ENCODE measurements around the gene MRPL50.
"Not testable (repeated sequence)": the region's sequence is repeated elsewhere in the genome, so short reads cannot be mapped to it uniquely, and the experiment has no call there.

The MRPL50 gene

DNA sequence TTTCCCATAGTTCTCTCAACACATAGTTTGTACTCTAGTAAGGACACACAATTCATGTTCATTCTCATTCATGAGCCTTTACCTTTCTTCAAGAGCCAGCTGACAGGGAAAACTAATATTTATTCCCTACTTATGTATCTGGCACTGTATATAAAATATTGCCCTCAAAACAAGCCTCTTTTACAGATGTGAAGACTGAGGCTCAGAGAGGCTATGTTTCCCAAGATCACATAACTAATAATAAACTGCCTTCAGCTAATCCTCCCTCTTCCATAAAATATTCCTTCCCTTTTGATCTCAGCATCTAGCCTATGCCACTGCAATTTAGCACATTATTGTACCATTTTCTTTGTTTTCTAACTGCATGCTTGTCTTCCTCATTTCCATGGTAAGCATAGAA lies 19.0 kb upstream of the MRPL50 start:
- no peak for DNase-seq

DNA sequence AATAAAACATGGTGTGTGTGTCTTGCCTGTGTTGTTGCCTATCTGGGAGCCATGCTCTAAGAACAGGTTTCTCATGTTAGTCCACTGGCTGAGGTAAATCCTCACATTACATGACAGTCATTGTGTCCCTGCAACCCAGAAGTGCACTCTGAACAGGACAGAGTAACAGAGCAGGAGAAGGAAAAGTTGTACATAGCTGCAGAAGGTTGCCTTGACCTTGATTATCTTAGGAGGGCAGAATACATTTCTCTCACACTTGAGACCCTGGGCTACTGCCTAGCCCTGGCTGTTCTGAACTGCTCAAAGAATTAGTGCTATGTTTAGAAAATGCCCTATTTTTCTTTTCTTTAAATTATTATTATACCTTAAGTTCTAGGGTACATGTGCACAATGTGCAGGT lies 17.2 kb upstream of the MRPL50 start:
- DNase-seq, result no peak

DNA sequence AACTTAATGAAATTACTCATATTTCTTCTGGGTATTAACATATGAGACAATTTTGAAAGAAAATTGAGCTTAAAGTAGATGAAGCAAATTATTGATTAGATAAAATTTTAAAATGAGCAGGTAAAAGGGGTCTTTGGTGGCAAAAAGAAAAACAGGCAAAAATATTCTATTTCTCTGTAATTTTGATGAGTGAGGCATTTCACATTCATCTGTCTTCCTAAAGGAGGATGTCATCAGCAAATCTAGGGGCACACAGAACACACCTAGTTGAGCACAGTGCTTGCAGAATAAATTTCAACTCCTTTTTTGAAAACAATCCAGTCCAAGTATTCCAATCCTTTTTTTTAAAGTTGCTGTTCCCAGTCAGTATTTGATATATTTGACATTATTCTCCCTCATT lies 16.4 kb upstream of the MRPL50 start:
- no peak for DNase-seq

DNA sequence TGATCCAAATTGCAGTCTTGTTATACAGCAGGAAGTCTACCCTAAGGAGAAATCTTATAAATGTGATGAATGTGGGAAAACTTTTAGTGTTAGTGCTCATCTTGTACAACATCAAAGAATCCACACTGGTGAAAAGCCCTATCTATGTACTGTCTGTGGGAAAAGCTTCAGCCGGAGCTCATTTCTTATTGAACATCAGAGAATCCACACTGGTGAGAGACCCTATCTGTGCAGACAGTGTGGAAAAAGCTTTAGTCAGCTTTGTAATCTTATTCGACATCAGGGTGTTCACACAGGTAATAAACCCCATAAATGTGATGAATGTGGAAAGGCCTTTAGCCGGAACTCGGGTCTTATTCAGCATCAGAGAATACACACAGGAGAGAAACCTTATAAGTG lies 10.7 kb upstream of the MRPL50 start:
- DNase-seq, result no peak

DNA sequence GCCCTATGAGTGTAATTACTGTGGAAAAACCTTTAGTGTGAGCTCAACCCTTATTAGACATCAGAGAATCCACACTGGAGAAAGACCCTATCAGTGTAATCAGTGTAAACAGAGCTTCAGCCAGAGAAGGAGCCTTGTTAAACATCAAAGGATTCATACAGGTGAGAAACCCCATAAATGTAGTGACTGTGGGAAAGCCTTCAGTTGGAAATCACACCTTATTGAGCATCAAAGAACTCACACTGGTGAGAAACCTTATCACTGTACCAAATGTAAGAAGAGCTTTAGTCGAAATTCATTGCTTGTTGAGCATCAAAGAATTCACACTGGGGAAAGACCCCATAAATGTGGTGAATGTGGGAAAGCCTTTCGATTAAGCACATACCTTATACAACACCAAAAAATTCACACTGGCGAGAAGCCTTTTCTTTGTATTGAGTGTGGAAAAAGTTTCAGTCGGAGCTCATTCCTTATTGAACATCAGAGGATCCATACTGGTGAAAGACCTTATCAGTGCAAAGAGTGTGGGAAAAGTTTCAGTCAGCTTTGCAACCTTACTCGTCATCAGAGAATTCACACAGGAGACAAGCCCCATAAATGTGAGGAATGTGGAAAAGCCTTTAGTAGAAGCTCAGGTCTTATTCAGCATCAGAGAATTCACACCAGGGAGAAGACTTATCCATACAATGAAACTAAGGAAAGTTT lies 10.1 kb upstream of the MRPL50 start:
- DNase-seq, result no peak

DNA sequence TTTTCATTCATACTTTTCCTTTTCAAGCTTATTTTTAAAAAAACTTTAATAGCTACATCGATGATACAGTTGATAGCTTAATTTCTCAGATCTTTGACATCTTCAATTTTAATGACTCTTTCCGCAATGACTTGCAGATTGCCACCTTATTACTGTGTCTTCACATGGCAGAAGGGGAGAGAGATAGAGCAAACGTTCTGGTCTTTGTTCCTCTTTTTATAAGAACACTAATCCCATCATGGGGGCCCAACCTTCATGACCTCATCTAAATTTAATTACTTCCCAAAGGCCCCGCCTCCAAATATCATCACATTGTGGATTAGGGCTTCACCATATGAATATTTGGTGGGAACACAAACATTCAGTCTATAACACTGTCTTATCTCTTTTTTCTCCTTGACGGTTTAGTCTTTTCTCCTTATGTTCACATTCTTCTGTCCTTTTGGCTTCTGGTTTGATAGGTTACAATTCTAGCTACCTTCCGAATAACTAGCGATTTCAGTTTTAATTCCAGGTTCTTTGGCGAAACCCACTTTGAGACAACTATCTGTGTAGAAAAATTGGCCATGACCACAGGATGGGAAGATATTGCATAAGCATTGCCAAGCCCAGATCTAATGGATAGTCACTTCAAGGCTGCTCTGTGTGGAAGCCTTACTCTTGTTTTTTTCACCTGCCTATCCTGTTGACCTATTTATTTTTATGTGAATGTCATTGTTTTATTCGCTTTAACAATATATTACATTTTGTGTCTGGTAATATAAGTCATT lies 5.3 kb upstream of the MRPL50 start:
- DNase-seq, result no peak

DNA sequence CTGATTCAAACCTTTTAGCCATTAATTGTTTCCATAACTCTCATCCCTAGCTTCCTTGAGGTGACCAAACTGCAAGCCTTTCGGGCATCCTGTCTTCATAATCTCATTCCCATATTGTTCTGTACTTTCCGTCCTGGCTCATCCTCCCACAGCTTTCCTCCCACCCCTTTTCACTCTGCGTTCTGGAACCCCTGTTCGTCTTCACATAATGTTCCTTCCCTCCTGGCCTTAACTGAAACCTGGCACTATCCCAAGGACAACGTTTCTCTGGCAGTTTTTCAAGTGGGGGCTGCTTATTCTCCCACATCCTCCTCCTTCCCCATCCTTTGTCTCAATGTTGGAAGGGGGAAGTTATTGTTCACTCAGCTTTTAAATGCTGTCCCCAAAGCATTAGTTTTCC lies 1.7 kb upstream of the MRPL50 start:
- no peak for DNase-seq

DNA sequence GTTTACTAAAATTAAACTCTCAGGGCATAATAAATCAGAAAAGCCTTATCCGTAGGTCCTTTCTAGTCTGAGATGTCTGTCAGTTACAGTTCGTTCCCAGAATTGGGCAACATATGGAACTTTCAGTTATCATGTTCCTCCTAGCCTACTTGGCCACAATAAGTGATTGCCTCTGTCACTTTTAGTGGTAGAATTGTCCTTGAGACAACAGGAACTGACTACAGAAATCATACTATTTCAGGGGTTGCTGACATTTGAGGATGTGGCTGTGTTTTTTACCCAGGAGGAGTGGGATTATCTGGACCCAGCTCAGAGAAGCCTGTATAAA lies 1.2 kb upstream of the MRPL50 start:
- DNase-seq, result no peak

DNA sequence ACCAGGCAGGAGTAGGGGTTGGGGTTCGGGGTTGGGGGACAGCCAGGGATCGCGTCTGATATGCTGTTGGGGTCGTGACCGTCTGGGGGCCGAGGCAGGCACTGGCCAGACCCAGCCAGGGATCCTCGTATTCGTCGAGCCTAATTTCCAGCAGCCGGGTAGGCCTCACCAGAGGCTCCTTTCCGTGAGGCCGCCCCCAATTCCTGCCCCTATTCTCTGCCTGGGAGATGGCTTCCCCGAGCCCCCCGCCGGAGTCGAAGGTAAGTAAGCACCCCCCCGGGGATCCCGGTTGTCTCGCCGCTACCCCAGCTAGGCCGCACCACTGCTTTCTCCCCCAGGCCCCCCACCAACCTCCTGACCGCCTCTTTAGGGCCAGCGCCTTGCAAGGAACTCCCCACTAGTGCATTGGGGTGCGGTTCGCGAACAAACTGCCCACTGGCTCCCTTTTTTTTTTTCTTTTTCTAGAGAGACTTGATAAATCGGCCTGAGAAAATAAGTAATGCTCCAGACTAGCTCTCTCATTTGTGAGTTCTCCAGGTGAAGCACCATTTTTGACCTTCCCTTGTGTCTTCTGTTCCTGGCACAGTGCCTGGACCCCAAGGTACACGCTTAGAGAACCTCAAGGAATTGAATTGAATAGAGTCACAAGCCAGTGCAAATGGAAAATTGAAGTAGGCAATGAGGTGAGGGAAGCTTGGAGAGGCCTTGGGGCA lies 668 bp upstream of the MRPL50 start:
- no peak for DNase-seq

DNA sequence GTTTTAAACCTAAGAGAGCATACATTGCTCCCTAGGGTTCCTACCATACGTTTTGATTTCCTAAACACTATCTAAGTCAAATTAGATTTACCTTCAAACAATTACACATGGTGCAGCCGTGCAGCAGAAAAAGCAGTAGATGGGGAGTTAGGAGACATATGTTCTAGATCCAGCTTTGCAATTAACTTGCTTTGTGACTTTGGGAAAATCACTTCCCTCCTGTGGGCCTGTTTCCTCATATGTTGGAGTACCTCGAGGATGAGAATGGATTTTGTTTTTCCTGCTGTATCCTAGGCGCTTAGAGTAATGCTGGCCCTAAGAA lies 711 bp downstream of the MRPL50 start:
- DNase-seq, result no peak

DNA sequence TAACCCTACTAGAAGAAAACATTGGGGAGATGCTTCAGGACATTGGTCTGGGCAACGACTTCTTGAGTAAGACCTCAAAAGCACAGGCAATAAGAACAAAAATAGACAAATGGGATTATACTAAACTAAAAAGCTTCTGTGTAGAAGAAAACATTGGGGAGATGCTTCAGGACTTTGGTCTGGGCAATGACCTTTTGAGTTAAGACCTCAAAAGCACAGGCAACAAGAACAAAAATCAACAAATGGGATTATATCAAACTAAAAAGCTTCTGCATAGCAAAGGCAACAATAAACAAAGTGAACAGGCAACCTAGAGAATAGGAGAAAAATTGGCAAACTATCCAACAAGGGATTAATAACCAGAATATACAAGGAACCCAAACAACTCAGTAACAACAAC lies 3.7 kb downstream of the MRPL50 start:
- DNase-seq, result no peak

DNA sequence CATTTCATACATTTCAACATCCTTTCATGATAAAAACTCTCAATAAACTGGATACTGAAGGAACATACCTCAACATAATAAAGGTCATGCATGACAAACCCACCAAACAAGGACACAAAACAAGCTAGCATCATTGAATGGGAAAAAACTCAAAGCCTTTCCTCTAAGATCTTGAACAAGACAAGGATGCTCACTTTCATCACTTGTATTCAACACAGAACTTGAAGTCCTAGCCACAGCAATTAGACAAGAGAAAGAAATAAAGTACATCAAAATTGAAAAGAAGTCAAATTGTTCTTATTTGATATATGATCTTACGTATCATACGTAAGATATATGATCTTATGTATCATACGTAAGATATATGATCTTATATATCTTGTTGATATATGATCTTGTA lies 5.3 kb downstream of the MRPL50 start:
- no peak for DNase-seq

DNA sequence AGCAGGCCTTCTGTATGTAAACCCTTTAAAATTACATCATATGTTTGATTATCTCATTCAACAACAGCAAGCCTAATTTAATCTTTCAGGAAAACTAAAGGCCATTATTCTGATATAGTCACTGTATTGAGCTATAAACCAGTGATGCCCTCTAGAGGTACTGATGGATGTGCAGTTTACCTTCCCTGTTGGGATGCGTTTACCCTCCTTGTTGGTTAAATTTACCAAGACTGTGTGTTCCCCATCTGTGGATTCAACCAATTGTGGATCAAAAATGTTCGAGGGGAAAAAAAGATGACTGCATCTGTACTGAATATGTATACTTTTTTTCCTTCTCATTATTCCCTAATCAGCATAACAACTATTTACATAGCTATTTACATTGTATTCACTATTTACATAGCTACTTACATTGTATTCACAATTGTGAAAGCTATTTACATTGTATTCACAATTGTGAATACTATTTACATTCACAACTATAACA lies 9.9 kb downstream of the MRPL50 start:
- no peak for DNase-seq

DNA sequence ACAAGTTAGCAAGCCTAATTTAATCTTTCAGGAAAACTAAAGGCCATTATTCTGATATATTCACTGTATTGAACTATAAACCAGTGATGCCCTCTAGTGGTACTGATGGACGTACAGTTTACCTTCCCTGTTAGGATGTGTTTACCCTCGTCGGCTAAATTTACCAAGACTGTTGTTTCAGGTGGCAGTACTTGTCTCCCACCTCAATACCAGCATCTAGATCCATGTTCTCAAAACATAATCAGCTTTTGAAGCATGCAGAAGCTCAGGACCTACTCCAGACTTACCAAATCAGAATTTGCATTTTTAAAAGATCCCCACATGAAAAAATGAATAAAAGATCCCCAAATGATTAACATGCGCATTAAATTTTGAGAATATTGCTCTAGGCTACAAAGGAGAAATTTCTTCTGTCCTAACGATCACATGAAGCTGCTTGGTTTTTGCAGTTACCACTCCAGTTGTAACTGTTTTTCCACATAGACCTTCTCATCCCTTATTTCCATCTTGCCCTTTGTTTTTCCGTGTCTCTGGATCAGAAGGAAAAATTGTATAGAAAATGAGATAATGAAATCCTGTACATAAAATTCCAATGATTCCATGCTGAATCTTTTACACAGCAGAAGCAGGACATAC lies 10.4 kb downstream of the MRPL50 start:
- no peak for DNase-seq

DNA sequence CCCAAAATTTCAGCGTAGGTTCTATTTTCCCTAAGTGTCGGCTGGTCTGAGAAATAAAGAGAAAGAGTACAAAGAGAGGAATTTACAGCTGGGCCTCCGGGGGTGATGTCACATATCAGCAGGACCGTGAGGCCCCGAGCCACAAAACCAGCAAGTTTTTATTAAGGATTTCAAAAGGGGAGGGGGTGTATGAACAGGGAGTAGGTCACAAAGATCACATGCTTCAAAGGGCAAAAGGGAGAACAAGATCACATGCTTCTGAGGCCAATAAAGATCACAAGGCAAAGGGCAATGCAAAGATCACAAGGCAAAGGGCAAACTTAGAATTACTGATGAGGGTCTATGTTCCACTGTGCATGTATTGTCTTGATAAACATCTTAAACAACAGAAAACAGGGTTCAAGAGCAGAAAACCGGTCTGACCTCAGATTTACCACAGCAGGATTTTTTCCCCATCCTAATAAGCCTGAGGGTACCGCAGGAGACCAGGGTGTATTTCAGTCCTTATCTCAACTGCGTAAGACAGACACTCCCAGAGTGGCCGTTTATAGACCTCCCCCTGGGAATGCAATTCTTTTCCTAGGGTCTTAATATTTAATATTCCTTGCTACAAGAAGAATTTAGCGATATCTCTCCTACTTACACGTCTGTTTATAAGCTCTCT lies 13.4 kb downstream of the MRPL50 start, which contains the start of gene BAAT:
Gene BAAT (minus strand): TSS at position 134 of the 664 bp plus-strand sequence. CDS start 13,602 bp downstream, outside the sequence.
- not testable (repeated sequence) for DNase-seq

DNA sequence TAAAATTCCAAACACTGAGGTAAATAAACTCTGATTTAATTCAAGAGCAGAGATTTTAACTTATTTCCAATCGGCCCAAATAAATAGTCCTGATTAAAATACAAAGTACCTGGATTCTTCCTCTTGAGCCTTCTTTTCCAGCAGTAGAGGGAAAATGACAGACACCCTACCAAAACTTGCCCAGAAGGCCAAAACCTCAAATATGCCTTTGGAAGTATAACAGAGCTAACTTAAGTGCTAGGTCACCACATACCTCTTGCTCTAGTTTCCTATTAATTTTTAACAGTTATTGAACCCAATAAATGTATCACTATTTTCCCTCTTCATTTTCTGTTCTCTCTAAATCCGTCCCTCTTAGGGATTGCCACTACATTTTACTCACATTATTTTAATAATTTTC lies 15.1 kb downstream of the MRPL50 start:
- DNase-seq, result no peak

DNA sequence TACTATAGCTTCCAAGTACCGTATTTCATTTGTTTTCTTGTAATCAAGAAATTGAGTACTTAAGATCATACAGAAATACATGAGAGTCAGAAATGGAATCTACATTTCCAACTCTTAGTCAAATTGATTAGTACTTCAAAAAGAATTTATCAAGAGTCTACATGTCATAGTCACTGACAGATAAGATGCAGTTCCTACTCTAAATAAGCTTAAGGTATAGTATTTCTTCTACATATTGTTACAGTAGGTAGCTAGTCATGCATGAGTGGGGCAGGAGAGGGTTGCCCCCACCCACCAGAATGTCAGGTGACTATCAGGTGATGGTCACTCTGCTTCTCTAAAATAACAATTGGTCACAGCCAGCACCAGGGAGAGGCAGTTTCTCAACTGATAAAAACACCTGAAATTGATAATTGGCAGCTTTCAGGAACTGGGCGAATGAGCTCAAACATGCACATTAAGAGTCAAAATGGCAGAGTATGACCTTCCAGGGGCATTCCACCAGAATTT lies 16.5 kb downstream of the MRPL50 start:
- DNase-seq, result no peak

DNA sequence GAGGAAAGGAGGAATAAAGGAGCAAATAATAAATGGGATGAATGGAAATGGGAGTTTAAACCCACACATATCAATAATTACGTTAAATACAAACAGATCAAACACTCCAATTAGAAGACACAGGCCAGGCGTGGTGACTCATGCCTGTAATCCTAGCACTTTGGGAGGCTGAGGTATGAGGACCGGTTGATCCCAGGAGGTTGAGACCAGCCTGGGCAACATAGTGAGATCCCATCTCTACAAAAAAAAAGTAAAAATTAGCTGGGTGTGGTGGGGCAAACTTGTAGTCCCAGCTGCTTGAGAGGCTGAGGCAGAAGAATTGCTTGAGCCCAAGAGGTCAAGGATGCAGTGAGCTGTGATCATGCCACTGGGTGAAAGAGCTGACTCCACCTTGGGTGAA lies 17.3 kb downstream of the MRPL50 start:
- no peak for DNase-seq

DNA sequence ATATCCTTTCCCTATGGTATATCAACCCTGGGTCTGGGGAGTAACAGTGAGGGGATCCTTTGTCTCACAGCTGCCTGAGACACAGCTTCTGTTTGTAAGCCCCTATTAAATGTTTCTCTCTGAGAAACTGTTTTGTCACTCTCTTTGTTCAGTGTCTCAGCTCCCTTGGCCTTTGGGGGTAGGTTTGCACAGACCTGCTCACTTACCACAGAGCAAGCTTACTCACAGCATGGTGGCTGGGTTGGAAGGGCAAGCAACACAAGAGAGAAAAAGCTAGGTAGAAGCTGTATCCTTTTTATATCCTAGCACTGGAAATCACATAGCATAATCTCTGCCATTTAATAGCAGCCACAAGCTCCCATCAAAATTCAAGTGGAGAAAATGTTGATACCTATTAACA lies 18.1 kb downstream of the MRPL50 start:
- no peak for DNase-seq

DNA sequence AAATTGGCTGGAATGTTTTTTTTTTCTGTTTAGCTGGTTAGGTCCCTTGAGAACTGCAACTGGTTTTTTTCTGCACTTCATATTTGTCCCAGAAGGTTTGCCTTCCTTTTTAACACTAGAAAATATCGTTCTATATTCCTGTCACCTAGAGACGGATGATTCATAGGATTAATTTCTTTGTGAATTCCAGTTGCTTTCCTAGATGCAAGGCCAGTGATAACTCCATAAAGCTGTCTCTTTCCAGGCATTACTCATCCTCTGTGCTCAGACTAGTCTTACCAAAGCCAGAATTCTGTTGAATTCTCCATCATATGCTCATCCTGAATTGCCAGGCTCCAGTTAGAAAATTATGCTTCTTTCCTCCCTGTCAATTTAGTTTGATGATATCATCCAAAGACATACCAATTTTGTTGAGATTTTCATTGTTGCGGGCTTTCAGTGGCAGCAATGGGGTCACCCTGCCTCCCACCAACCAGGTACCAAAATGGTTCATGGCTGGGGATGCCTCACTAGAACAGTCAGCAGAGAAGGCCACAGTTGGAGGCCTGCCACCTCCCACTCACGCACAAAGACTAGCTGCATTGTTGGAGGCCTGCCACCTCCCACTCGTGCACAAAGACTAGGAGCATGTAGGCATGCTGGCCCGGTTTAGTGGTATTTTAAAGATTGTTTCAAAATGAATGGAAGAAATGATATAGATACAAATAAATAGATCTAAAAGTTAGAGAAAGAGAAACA lies 22.1 kb downstream of the MRPL50 start:
- DNase-seq, result no peak

DNA sequence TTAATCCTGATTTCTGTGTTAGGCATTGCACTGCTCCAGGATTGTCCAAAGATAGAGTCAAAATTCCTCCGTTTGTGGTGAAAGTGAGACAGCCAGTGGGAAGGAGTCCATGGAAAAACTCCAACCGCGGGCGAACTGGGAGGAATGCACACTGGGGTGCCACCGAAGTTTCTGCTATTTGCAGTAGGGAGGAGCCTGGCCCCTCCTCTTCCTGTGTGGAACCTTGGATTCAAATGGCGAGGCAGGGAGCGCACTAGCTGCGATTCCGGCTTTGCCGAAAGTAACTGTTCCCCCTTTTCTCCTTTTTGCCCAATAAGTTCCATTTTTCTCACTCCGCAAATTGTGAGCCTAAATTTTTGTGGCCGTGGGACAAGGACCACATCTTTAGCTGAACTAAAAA lies 22.9 kb downstream of the MRPL50 start:
- no peak for DNase-seq
